ENCODE measurements around the gene S100A14. TPM values are rescaled to one million over a fixed set of nuclear protein-coding genes. Genes with fewer than 3 reads are reported as not detected.

The S100A14 gene
- total RNA-seq, 6 experiments from 2014 or later: 0.54 TPM; not detected in 5

GRCh38 chr1:153565529-153566374 lies 50.4 kb downstream of the S100A14 start, which contains the start of gene S100A2:
Gene S100A2, minus strand, starts transcription at chr1:153565844. Its CDS starts 1,967 bp downstream, at chr1:153563877.
- peak; percentile 81 for DNase-seq
- Mint-ChIP-seq H3K27ac (peak within 1 kb of the TSS; percentile 100), H3K9me3 (no peaks in the 10 kb centered on the region), H3K4me3 (peak within 1 kb of the TSS; percentile 82), H3K36me3 (ENCODE audit: low read depth) (no peaks in the 10 kb centered on the region; the same call in 1 of the 2 replicates), H3K4me1 (ENCODE audit: low read depth) (peaks cover 67% of the 10 kb centered on the region), H3K27me3 (ENCODE audit: insufficient read depth) (peaks cover 1% of the 10 kb centered on the region)
- no peak for TF ChIP-seq CTCF (IDR thresholded peaks at IDR 0.05)

Other genes with a start within 250 kb of the S100A14 start
- gene S100A12, start 240.7 kb downstream of the S100A14 start, total RNA-seq (2021; fragmentation: NEBNext Ultra II Directional; extraction: Animal tissue kit (Norgen Biotek cat#: 25700)): not detected
- gene S100A8, start 225.3 kb downstream of the S100A14 start, total RNA-seq (2021; fragmentation: NEBNext Ultra II Directional; extraction: Animal tissue kit (Norgen Biotek cat#: 25700)): not detected
- not detected for gene S100A7A, start 199.8 kb downstream of the S100A14 start, total RNA-seq (2021; fragmentation: NEBNext Ultra II Directional; extraction: Animal tissue kit (Norgen Biotek cat#: 25700))
- gene S100A7, start 155.7 kb downstream of the S100A14 start, total RNA-seq (2021; fragmentation: NEBNext Ultra II Directional; extraction: Animal tissue kit (Norgen Biotek cat#: 25700)): not detected
- gene S100A6, start 80.3 kb downstream of the S100A14 start, total RNA-seq (2021; fragmentation: NEBNext Ultra II Directional; extraction: Animal tissue kit (Norgen Biotek cat#: 25700)): 1,000 to 10,000 TPM; 1,971 to 2,311 (median 2,129) TPM
- 1 to 10 TPM in 1 of 6 experiments, under 1 TPM in 5; 0.40 to 1.2 (median 0.71) TPM for gene S100A5, start 75.4 kb downstream of the S100A14 start, total RNA-seq (2021; fragmentation: NEBNext Ultra II Directional; extraction: Animal tissue kit (Norgen Biotek cat#: 25700))
- 100 to 1,000 TPM; 394 to 846 (median 814) TPM for gene S100A4, start 70.5 kb downstream of the S100A14 start, total RNA-seq (2021; fragmentation: NEBNext Ultra II Directional; extraction: Animal tissue kit (Norgen Biotek cat#: 25700))
- gene S100A3, start 67.1 kb downstream of the S100A14 start, total RNA-seq (2021; fragmentation: NEBNext Ultra II Directional; extraction: Animal tissue kit (Norgen Biotek cat#: 25700)): 1 to 10 TPM; 3.4 to 5.6 (median 5.1) TPM
- gene S100A2, start 50.5 kb downstream of the S100A14 start, total RNA-seq (2021; fragmentation: NEBNext Ultra II Directional; extraction: Animal tissue kit (Norgen Biotek cat#: 25700)): 10 to 100 TPM in 4 of 6 experiments, 1 to 10 TPM in 2; 7.4 to 12.5 (median 10.4) TPM
- 100 to 1,000 TPM; 235 to 351 (median 258) TPM for gene S100A16, start 3.2 kb downstream of the S100A14 start, total RNA-seq (2021; fragmentation: NEBNext Ultra II Directional; extraction: Animal tissue kit (Norgen Biotek cat#: 25700))
- 100 to 1,000 TPM; 162 to 225 (median 208) TPM for gene S100A13, start 11.2 kb upstream of the S100A14 start, total RNA-seq (2021; fragmentation: NEBNext Ultra II Directional; extraction: Animal tissue kit (Norgen Biotek cat#: 25700))
- gene S100A1, start 12.1 kb upstream of the S100A14 start, total RNA-seq (2021; fragmentation: NEBNext Ultra II Directional; extraction: Animal tissue kit (Norgen Biotek cat#: 25700)): under 1 TPM in 3 of 6 experiments, not detected in 3; 0.59 to 0.96 (median 0.82) TPM
- gene CHTOP, start 17.7 kb upstream of the S100A14 start, total RNA-seq (2021; fragmentation: NEBNext Ultra II Directional; extraction: Animal tissue kit (Norgen Biotek cat#: 25700)): 10 to 100 TPM; 48.1 to 57.9 (median 53.9) TPM
- 10 to 100 TPM; 40.7 to 46.7 (median 42.4) TPM for gene SNAPIN, start 42.4 kb upstream of the S100A14 start, total RNA-seq (2021; fragmentation: NEBNext Ultra II Directional; extraction: Animal tissue kit (Norgen Biotek cat#: 25700))
- 100 to 1,000 TPM; 127 to 169 (median 156) TPM for gene ILF2, start 54.7 kb upstream of the S100A14 start, total RNA-seq (2021; fragmentation: NEBNext Ultra II Directional; extraction: Animal tissue kit (Norgen Biotek cat#: 25700))
- gene NPR1, start 62.4 kb upstream of the S100A14 start, total RNA-seq (2021; fragmentation: NEBNext Ultra II Directional; extraction: Animal tissue kit (Norgen Biotek cat#: 25700)): under 1 TPM in 1 of 6 experiments, not detected in 5; 0.05 TPM
- 10 to 100 TPM; 33.6 to 43.8 (median 36.4) TPM for gene INTS3, start 111.7 kb upstream of the S100A14 start, total RNA-seq (2021; fragmentation: NEBNext Ultra II Directional; extraction: Animal tissue kit (Norgen Biotek cat#: 25700))
- gene SLC27A3, start 159.1 kb upstream of the S100A14 start, total RNA-seq (2021; fragmentation: NEBNext Ultra II Directional; extraction: Animal tissue kit (Norgen Biotek cat#: 25700)): 1 to 10 TPM; 5.0 to 7.0 (median 6.1) TPM

All from HFFc6 (cell line).